CD4-positive, alpha-beta T cell treated with Interleukin-15 for 1 hour (primary cell): ENCODE results near the gene GPR62.
A peak's percentile ranks its signal among the peaks of the same experiment; 100 is the strongest.

ENCODE experiments used
- DNase-seq: peaks from one replicate; pipeline ENCODE4 v3.0.0-alpha.2; 2020

The GPR62 gene

DNA sequence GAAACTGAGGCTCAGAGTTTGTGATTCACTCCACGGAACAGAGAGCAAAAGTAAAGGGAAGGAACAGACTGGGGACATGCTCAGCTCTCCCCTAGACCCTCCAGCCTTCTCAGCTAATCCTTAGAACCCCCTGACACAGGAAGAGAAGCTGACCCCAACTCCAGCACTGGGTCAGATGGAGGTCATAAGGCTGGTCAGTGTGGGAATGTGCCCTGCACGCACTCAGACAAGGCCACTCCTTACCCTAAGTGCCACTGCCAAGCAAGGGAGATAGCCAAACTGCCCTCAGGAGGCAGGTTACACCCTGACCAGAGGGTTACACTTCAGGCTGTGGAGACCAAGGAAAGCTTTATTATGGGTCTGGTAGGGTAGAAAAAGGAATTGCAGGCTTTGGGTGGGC lies 39.3 kb downstream of the GPR62 start:
- DNase-seq = no peak

DNA sequence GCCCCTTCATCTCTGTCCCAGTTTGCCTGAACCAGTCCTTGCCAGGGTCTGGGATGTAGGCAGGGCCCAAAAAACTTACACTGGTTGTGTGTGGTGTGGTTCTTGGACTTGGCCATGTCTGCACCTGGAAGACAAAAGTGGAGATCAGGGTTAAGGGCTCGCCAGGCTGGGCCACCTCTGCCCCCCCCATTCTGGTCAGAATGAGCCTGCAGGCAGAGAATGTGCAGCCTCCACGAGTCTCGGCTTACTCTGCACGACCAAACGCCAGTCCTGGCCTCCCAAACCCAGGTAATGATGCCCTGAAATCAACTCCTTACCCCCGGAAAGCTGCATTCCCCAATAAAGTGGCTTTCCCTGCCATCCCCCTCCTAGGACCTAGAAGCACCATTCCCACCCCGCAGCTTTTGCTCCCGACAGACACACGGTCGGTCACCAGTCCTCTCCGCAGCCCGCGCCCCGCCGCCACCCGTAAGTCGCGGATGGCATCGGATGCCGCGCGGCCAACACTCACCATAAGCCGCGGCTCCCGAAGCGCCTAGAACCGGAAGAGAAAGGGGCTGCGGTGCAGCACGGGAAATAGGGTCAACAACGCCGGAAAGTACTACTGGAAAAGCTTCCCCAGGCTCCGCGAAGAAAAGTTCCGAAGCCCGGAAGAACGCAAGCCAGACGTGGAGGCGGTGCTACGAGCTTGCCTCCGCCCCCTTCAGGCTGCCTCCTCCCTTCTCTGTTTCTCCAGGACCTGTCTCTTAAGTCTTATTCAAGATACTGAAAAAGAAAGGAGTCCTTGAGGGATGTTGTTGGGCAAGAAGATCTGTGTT lies 40.4 kb downstream of the GPR62 start, which contains the start of gene RPL29:
Gene RPL29, minus strand, starts transcription at position 550 of the 818 bp plus-strand sequence. Its CDS starts 434 bp downstream, at position 116.
- DNase-seq = peak; percentile 93

DNA sequence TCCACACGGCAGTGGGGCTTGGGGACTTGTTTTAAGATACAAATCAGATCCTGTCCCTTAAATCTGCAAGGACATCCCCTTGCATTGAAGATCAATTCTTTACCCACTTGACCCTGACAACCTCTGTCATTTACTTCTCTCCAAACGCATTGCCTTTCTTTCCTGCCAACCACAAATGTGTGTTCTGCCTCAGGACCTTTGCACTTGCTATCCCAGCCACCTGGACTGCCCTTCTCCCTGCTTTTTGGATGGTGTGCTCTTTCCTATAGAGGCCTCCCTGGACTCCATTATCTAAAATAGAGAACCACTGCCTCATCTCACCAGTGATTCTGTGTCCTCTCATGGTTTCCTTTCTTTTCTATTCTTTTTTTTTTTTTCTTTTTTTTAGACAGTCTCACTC lies 42.0 kb downstream of the GPR62 start:
- DNase-seq = no peak

DNA sequence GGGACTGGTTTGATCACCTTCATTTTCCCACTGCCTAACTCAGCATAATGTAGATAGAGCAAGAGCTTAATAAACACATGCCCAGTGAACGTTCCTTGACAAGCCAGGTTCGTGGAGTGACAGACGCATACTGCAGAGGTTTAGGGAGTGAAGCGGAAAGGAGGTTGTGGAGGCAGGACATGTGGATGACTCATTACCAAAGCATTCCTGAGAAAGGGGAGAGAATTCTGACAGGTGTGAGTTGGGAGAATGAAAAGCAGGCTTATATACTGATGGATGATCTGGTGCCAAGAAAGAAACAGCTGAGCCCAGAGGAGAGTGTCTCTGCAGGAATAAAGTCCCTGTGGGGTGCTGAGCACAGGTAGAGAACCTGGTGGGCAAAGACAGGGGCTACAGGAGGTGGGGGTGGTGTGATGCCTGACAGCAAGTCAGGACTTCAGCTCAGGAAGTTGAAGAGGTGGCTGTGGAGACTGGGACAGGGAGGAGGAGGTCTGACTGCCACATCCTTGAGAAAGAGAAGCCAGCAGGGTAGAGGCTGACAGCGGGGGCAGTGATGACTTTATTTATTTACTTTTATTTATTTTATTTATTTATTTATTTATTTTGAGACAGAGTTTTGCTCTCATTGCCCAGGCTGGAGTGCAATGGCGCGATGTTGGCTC lies 42.9 kb downstream of the GPR62 start:
- no peak for DNase-seq

DNA sequence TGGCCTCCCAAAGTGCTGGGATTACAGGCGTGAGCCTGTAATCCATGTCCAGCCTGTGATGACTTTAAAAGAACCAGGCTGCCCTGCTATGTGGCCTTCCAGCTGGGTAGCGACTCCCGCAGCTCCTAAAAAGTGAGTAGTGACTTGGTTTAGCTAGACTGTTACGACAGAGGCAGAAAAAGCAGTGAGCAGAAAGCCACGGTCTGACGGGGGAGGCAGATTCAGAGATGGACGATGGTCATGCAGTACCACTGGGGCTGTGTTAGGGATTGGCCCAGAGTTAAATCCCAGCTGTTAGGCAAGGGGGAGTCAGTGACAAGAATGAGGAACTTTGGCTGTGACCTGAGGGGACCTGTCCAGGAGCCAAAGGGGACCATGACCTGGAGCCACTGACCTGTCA lies 43.6 kb downstream of the GPR62 start:
- no peak for DNase-seq

DNA sequence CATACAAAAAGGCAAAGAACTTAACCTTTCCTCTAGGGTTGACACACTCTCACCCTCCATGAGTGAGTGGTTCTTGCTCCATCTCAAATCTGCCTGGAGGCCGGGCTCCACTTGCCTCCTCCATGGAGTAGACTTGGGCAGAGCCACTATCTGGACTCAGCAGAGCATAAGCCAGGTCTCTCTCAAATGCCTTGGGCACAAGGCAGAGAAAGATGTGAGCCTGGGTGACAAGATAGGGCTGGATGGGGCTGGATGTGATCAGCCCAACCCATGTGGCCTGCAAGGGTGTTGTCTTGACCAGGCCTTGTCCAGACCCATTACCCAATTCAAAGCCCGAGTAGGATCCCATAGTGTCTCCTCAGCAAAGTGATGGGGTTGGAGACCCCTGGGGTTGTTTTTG lies 44.7 kb downstream of the GPR62 start:
- no peak for DNase-seq

DNA sequence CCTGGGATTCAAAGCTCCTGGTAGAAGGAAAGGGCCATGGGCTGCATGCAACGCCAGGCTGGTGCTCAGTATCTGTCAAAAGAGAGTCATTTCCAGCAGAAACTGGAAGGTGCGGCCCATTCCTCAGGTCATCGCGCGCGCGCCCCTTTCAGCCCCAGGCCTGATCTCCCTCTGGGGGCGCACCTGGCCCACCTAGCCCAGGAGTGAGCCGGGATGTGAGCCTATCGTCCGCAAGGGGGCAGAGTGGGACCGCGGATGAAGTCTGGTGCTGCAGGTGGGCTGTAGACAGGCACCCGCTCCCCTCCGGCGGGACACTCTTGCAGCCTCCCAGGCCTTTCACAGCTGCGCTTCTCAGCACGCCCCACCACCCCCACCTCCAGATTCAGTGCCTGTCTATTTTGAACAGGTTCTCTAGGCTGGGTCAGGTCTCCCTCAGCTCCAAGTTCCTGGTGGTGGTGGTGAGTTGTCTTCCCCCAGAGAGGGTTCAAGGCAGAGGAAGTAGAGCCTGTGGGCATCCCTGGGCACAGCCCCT lies 46.3 kb downstream of the GPR62 start:
- peak; percentile 84 for DNase-seq

DNA sequence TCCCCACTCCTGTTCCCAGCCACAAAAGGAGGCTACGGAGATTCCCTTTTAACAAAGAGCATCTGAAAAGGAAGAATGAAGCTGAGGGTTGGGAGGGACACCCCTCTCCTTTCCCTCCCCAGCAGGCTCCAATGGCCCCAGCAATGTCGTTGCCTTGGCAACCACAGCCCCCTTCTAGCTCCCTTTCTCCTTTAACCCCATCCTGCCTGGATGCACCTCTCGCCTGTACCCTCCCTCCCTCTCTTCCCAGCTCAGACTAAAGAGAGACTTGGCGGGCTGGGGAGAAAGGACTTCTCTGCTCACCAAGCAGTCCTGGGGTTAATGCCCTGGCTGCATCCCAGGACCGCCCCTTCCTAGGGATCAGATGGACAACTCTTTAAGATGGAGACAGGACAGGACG lies 47.6 kb downstream of the GPR62 start:
- no peak for DNase-seq

DNA sequence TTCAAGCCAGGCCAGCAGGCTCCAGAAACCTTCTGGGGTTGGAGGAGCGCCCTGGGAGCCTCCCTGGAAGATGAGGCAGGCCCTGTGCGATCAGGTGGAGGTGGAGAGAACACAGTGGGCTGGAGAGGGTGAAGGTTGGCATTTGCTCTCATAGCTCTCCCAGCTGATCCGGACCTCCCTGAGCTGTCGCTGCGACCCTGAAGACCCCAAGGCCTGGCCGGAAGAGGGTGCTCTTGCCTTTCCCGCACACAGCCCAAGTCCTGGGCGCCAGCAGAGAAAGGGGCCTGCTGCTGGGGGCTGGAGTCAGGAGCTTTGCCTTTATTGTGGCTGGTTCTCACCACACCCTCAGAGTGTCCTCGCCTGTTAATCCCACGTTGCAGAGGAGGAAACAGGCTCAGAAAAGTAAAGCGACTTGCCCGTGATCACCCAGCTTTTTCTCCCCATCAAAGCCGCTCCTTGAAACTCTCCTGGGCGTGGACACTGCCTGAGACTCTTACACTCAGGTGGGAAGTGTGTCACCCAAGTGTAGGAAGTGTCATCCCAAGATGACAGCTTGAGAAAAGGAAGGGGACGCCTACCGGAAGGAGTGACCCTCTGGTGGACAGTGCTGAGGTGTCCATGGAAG lies 49.1 kb downstream of the GPR62 start:
- DNase-seq = no peak

DNA sequence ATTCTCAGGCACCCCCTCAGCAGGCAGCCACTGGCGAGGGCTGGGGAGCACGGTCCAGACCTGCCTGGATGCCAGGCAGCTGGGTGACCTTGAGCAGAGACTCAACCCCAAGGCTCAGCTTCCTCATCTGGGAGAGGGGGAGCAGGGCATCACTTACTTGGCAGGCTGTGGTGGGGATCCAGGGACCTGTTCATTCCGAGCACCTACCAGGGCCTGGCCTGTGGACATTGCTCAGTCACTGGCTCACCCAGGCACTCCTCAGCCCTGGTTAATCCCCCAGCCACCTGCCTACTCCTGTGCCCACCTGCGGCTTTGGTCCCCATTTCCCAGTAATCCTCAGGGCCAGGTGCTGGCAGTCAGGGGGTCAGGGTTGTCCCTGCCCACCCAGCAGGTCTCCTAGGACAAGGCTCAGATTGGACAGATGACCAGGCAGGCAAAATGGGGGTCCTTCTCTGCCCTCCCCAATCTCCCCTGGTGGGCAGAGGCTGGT lies 49.8 kb downstream of the GPR62 start:
- no peak for DNase-seq

DNA sequence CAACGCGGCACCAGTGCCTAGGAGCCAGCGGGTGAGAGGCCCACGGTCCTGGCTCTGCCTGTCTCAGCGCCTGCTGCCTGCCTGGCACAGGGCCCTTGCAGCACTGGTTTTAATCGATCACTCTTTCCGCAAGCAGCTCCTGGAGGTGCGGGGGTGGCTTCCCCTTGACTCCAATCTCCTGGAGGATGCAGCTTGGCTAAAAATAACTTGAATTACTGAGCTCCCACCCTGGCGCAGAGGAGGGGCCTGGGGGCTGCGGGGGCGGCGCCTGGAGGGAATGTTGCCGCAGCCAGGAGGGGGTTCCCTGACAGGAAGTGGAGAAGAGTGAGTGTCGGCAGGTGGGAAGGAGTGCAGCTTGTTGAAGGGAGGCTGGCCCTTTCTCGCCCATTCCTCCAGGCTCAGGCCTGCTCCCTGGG lies 50.4 kb downstream of the GPR62 start:
- no peak for DNase-seq

DNA sequence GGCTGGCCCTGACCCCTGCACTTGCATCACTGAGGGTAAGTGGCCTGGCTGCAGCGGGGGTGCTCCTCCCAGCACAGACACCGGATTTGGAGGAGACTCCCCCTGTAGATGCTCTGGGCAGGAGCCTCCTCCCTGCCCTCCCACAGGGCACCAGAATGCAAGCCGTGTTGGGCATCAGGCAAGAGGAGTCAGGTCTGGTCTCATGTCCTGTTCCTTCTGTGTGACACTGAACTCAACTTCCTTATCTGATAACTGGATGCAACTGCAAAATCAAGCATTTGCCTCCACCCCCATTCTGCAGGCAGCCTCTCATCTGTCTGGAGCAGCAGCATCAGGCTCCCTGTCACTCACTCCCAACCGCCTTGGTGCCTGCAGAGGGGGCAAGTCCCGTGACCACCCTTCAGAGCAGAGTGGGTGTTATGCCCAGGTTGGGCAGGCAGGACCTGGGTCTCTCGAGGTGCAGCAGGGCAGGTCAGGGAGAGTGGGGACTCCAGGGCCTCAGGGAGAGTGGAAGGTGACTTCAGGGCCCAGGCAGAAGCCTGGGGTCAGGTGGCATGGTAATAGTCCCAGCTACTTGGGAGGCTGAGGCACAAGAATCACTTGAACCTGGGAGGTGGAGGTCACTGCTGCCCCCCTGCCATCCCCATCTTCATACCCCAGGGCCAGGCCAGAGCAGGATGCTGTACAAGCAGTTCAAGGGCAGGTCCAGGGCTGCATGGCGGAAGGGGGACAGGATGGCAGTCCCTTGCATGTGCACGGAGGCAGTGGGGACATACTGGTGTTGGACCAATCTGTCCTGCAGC lies 51.0 kb downstream of the GPR62 start:
- no peak for DNase-seq

DNA sequence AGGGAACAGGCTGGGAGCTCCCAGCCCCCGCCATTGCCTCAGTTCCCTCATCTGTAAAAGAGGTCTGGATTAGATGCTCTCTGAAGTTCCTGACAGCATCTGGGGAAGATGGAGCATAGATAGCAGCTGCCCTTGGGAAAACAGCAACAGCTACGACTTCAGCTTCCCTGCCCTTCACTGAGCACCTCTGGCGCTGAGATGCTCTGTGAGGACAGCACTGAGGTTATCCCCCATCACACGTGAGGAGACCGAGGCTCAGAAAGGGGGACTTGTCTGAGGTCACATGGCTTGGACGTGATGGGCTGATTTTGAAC lies 51.6 kb downstream of the GPR62 start:
- DNase-seq = no peak
